Stimulated activated effector memory CD8-positive, alpha-beta T cell treated with anti-CD3 and anti-CD28 coated beads, Interleukin-12 subunit alpha, Interleukin-12 subunit beta, amount 100 ng/mL, for 72 hours (primary cell): Measurements from ENCODE around the gene MAPKAPK3.

ENCODE experiments used
- ATAC-seq: fragments of 150-1000 bp; cut with Tn5 transposase; 2 replicates; pipeline ENCODE4 v1.10.0; 2021
- DNase-seq, 2 donors: peaks; one replicate each; pipeline ENCODE4 v3.0.0; 2021 to 2022; ENCODE audit warnings: low spot score in 2 of 2
- H3K27ac Mint-ChIP-seq: one replicate; pipeline ENCODE4 v1.8.0; 2022; ENCODE audit warnings: mild to moderate bottlenecking, mixed read lengths
- H3K36me3 Mint-ChIP-seq: one replicate; pipeline ENCODE4 v1.8.0; 2022; ENCODE audit warnings: mild to moderate bottlenecking, mixed read lengths
- H3K4me1 Mint-ChIP-seq: one replicate; pipeline ENCODE4 v1.8.0; 2022; ENCODE audit warnings: mixed read lengths
- H3K4me3 Mint-ChIP-seq: one replicate; pipeline ENCODE4 v1.8.0; 2022; ENCODE audit warnings: mild to moderate bottlenecking, mixed read lengths
- H3K9me3 Mint-ChIP-seq: one replicate; pipeline ENCODE4 v1.8.0; 2022; ENCODE audit warnings: mixed read lengths

Gene MAPKAPK3

GRCh38 chr3:50648313-50648712 lies 31.4 kb downstream of the MAPKAPK3 start:
- no peak overlapping the region for H3K4me3 Mint-ChIP-seq
- no peak for DNase-seq
- H3K27ac Mint-ChIP-seq = no peak overlapping the region
- H3K36me3 Mint-ChIP-seq = peaks cover 82% of the 10 kb centered on the region
- peaks cover 10% of the 10 kb centered on the region for H3K4me1 Mint-ChIP-seq
- H3K9me3 Mint-ChIP-seq = no peaks in the 10 kb centered on the region
- no peak for ATAC-seq

GRCh38 chr3:50648944-50649343 lies 32.0 kb downstream of the MAPKAPK3 start:
- Mint-ChIP-seq H3K4me1 (peaks cover 14% of the 10 kb centered on the region), H3K27ac (peak overlapping the region; percentile 87), H3K4me3 (no peak overlapping the region), H3K9me3 (no peaks in the 10 kb centered on the region), H3K36me3 (peaks cover 76% of the 10 kb centered on the region)
- DNase-seq = no peak
- no peak for ATAC-seq

GRCh38 chr3:50649451-50649931 lies 32.5 kb downstream of the MAPKAPK3 start:
- H3K27ac Mint-ChIP-seq = peak overlapping the region; percentile 87

GRCh38 chr3:50650018-50650417 lies 33.1 kb downstream of the MAPKAPK3 start:
- H3K36me3 Mint-ChIP-seq = peaks cover 75% of the 10 kb centered on the region
- no peaks in the 10 kb centered on the region for H3K9me3 Mint-ChIP-seq
- peak overlapping the region; percentile 87 for H3K27ac Mint-ChIP-seq

More at GRCh38 chr3:50649451-50649931, 32.5 kb downstream of the MAPKAPK3 start:
- Mint-ChIP-seq H3K4me3 (no peak overlapping the region), H3K4me1 (peaks cover 19% of the 10 kb centered on the region), H3K36me3 (peaks cover 75% of the 10 kb centered on the region), H3K9me3 (no peaks in the 10 kb centered on the region)
- no peak for ATAC-seq
- no peak for DNase-seq

GRCh38 chr3:50651445-50651844 lies 34.5 kb downstream of the MAPKAPK3 start:
- Mint-ChIP-seq H3K9me3 (no peaks in the 10 kb centered on the region), H3K27ac (peak overlapping the region; percentile 87), H3K4me1 (peaks cover 30% of the 10 kb centered on the region)

More at GRCh38 chr3:50650018-50650417, 33.1 kb downstream of the MAPKAPK3 start:
- ATAC-seq (no peak), DNase-seq (no peak)
- peaks cover 24% of the 10 kb centered on the region for H3K4me1 Mint-ChIP-seq
- H3K4me3 Mint-ChIP-seq = no peak overlapping the region

DNA sequence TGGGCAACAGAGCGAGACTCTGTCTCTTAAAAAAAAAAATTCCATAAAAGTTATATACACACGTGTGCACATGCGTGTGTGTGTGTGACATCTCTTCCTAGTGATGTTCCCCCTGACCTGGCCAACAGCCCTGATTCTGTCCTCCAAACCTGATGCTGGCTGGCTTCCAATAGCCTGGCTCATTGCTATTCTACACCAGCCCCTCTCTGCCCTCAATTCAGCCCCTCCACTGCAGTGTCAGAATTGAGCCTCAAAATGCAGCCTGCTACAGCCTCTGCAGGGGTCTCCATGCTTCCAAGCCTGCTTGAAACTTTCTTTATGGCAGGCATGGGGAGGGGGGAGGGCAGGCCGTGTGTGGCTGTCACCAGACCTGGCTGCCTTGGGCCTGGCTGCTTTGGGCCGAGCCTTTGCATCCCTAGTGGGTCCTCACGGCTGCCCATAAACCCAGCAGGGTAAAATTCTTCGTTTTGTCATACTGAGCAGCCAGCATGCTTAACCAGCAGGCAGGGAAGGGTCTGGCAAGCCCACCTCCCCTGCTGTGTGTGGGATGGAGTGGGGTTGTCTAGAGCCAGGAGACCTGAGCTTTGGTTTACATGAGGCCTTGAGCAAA lies 35.1 kb downstream of the MAPKAPK3 start:
- Mint-ChIP-seq H3K4me3 (no peak overlapping the region), H3K9me3 (no peaks in the 10 kb centered on the region), H3K36me3 (peaks cover 59% of the 10 kb centered on the region), H3K4me1 (peaks cover 28% of the 10 kb centered on the region), H3K27ac (peak overlapping the region; percentile 87)
- DNase-seq (no peak), ATAC-seq (no peak)

More at GRCh38 chr3:50651445-50651844, 34.5 kb downstream of the MAPKAPK3 start:
- H3K36me3 Mint-ChIP-seq = peaks cover 65% of the 10 kb centered on the region
- no peak for ATAC-seq
- no peak overlapping the region for H3K4me3 Mint-ChIP-seq
- no peak for DNase-seq

DNA sequence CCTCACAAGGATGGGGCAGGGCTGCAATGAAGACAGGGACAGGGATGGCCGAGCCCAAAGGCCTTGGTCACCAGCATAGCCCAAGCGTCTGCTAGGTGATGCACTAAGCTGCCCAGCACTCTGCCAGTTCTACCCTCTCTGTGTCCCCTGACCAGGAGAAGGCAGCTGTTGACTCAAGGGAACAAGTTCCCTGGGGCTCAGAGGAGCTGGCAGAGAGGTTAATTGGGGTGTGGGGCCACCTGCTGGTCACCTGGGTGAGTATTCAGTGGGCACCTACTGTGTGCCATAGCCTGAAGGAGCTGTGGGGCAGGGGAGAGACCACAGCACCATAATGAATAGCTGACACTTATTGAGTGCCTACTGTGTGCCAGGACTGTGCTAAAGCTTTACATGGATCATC lies 35.8 kb downstream of the MAPKAPK3 start:
- Mint-ChIP-seq H3K4me3 (no peak overlapping the region), H3K27ac (peak overlapping the region; percentile 87), H3K9me3 (no peaks in the 10 kb centered on the region), H3K4me1 (peaks cover 28% of the 10 kb centered on the region), H3K36me3 (peaks cover 52% of the 10 kb centered on the region)
- DNase-seq (peak in 1 of 2 donors; percentile 72), ATAC-seq (peak; percentile 57)

DNA sequence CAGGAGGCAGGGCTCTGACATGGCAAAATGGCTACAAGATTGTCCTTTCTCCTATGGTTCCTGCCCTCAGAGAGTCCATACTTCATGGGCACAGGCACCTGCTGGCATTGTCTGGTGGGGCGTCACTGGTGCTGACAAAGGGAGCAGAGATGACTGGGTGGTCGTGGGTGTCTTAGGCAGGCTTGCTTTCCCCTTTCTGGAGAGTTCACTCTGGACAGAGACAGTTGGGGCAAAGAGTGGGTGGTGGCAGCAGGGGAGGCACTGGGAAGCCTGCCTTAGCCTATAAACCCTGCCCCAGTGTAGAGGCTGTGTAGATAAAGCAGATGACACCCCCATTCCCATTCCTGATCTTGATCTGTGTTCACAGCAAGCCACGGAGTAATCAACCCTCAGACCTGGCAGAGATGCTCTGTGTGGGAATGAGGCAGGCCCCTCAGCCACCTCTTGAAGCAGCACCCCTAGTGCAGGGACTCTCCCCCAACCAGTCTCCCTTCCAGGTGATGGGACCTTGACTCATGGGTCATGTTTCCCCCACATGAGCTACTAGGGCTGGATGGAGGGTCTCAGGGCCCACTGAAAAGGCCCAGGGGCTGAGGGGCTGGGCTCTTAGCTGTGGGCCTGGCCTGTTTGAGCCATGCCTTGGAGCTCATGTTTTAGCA lies 37.1 kb downstream of the MAPKAPK3 start:
- Mint-ChIP-seq H3K27ac (peak overlapping the region; percentile 87), H3K4me3 (no peak overlapping the region), H3K9me3 (no peaks in the 10 kb centered on the region), H3K36me3 (peaks cover 40% of the 10 kb centered on the region), H3K4me1 (peaks cover 28% of the 10 kb centered on the region)
- DNase-seq (no peak), ATAC-seq (no peak)

DNA sequence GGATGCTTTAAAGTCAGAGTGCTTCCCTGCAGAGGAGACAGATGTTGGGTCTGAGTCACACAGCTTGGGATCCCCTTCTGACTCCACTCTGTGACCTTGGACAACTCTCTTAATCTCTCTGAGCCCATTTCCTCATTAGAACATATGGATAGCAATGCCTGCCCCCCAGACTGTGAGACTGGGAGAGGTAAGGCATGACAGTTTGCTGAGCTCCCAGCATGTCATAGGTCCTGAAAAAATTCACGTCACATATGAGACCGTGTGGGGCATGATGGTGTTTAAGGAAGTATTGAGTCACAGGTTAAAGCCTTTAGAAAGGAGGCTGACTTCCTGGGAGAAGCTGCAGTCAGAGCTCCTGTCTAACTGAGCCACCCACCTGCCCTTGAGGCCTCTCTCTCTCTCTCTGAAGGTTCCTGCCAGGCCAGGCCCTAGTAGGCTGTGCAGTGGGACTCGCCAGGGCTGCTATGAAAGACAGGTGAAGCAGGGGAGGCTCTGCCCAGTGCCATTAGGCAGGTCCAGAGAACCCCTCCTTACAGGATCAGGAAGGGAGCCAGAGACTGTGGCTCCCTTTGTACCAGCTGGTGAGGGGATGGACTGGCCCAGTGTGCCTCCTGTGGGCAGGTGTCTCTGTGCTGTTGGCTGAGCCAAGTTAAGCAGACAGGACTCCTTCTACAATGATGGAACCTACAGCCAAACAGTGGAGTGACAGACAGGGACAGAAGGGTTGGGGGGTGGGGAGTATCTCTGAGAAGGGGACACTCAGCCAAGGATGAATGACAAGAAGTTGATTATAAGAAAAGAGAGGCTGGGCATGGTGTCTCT lies 38.3 kb downstream of the MAPKAPK3 start:
- H3K4me3 Mint-ChIP-seq = peak overlapping the region; percentile 6
- peak overlapping the region; percentile 87 for H3K27ac Mint-ChIP-seq
- H3K9me3 Mint-ChIP-seq = no peaks in the 10 kb centered on the region
- peak; percentile 86 for ATAC-seq
- no peak for DNase-seq
- peaks cover 34% of the 10 kb centered on the region for H3K36me3 Mint-ChIP-seq
- H3K4me1 Mint-ChIP-seq = peaks cover 28% of the 10 kb centered on the region

DNA sequence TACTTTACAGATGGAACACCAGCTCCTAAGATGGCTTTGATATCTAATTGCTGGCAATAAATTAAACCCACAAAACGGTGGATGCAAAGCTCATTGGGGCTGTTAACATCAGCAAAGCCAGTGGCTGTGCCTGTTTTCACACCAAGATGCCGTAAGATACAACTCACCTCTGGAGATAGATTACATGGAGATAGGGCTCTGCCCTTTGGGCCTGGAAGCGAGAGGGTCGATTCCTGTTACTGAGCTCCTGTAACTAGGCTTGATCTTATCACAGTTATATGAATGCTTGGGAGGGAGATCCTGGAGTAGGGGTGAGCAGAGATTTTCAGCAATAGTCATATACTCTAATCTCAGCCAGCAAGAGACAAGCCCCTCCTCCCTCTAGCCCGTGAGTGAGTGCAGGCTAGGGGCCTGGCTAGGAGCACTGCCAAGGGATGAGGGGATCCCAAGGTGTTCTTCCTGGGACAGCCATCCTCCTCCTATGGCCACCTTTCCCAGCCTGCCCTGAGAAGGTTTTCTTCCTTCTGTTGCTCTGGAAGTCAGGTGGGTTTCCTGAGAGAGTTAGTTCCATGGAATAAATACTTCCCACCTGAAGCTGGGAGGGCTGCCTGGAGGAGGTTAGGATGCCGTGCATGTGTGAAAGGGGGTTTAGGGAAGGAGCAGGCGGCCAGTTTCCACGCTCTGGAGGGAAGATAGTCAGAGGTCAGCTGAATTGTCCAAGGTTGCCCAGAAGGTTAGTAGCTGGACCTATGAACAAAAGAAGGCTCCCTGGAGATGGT lies 39.7 kb downstream of the MAPKAPK3 start:
- Mint-ChIP-seq H3K4me3 (no peak overlapping the region), H3K36me3 (peaks cover 26% of the 10 kb centered on the region), H3K4me1 (peaks cover 28% of the 10 kb centered on the region), H3K9me3 (no peaks in the 10 kb centered on the region), H3K27ac (peak overlapping the region; percentile 45)
- ATAC-seq (no peak), DNase-seq (no peak)

DNA sequence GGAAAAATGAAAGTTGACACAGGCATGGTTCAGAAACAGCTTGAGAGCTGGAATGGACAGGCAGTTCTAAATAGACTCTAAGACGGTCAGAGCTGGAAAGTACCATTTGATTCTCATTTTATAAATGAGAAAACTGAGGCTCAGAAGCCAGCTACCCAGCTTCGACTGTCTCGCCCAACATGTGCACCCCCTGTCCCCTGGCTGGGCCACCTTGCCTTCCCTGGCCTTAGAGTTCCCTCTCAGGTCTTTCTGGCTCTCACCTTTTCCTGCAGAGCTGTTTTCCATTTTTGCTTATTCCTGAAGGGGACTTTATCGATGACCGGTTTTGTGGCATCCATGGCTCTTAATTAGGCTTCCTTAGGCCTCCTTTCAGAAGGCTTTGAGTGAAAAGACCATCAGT lies 40.5 kb downstream of the MAPKAPK3 start:
- Mint-ChIP-seq H3K36me3 (peaks cover 23% of the 10 kb centered on the region), H3K4me3 (no peak overlapping the region), H3K27ac (peak overlapping the region; percentile 45), H3K9me3 (no peaks in the 10 kb centered on the region), H3K4me1 (peaks cover 28% of the 10 kb centered on the region)
- ATAC-seq (no peak), DNase-seq (no peak)

GRCh38 chr3:50657816-50658215 lies 40.9 kb downstream of the MAPKAPK3 start:
- ATAC-seq (no peak), DNase-seq (no peak)
- no peaks in the 10 kb centered on the region for H3K9me3 Mint-ChIP-seq
- no peak overlapping the region for H3K4me3 Mint-ChIP-seq
- H3K27ac Mint-ChIP-seq = peak overlapping the region; percentile 4
- H3K36me3 Mint-ChIP-seq = peaks cover 25% of the 10 kb centered on the region
- H3K4me1 Mint-ChIP-seq = peaks cover 26% of the 10 kb centered on the region

GRCh38 chr3:50658416-50658815 lies 41.5 kb downstream of the MAPKAPK3 start:
- Mint-ChIP-seq H3K27ac (peak overlapping the region; percentile 4), H3K9me3 (no peaks in the 10 kb centered on the region), H3K4me3 (no peak overlapping the region), H3K36me3 (peaks cover 25% of the 10 kb centered on the region), H3K4me1 (peaks cover 22% of the 10 kb centered on the region)
- no peak for ATAC-seq
- no peak for DNase-seq

- H3K36me3 Mint-ChIP-seq = peaks cover 25% of the 10 kb centered on the region
- H3K4me3 Mint-ChIP-seq = no peak overlapping the region
- no peak overlapping the region for H3K27ac Mint-ChIP-seq
- no peaks in the 10 kb centered on the region for H3K9me3 Mint-ChIP-seq
- DNase-seq (no peak), ATAC-seq (no peak)
- peaks cover 20% of the 10 kb centered on the region for H3K4me1 Mint-ChIP-seq
Observed at GRCh38 chr3:50658831-50659230, 41.9 kb downstream of the MAPKAPK3 start.

DNA sequence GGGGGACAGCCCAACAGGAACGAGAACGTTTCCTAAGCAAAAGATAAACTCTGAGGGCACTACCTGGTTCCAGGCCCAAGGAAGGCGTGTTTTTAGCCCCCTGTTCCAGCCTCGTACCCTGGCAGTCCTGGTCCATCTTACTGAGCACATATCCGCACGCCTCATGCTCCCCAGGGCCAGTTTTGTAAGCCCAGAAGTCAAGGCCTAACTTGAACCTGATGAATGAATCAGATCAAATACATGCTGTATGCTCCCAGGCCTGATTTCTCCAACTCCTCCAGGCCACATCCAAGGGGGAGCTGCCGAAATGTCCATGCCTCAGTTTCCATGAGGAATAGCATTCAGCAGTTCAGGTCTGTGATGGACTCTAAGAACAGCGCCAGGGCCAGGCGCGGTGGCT lies 43.4 kb downstream of the MAPKAPK3 start:
- no peak for ATAC-seq
- peaks cover 13% of the 10 kb centered on the region for H3K4me1 Mint-ChIP-seq
- H3K27ac Mint-ChIP-seq = no peak overlapping the region
- peaks cover 11% of the 10 kb centered on the region for H3K36me3 Mint-ChIP-seq
- DNase-seq = no peak
- no peaks in the 10 kb centered on the region for H3K9me3 Mint-ChIP-seq
- no peak overlapping the region for H3K4me3 Mint-ChIP-seq
